Small intestine (tissue), 7 donors: ENCODE data around the gene LRG1. TPM values are rescaled to one million over a fixed set of nuclear protein-coding genes. Genes with fewer than 3 reads are reported as not detected.

Experiments used
- DNase-seq, 2 donors: peaks; one replicate each; pipeline versions ENCODE4 v3.0.0 to v3.0.0-alpha.2; 2013
- FAIRE-seq: peaks from 2 replicates; lab custom pipeline; 2012; peaks lifted over from hg19 to GRCh38; lab: Jason Lieb, UNC
- H3K27ac ChIP-seq, 3 donors: one replicate each; pipeline ENCODE4 v1.5.1; 2013; ENCODE audit warnings: low read length in 2 of 3, mild to moderate bottlenecking in 2 of 3, control low read depth in 1 of 3, inconsistent platforms in 1 of 3, low read depth in 1 of 3, moderate library complexity in 1 of 3
- H3K27me3 ChIP-seq, 3 donors: one replicate each; pipeline ENCODE4 v1.6.1; 2013; ENCODE audit warnings: low read length in 3 of 3, inconsistent platforms in 1 of 3; ENCODE audit not compliant: control insufficient read depth in 3 of 3, insufficient read depth in 3 of 3
- H3K36me3 ChIP-seq, 3 donors: one replicate each; pipeline ENCODE4 v1.6.1; 2013; ENCODE audit warnings: low read length in 3 of 3, inconsistent platforms in 1 of 3, low read depth in 1 of 3, mild to moderate bottlenecking in 1 of 3, moderate library complexity in 1 of 3; ENCODE audit not compliant: control insufficient read depth in 3 of 3, insufficient read depth in 2 of 3
- H3K4me1 ChIP-seq, 3 donors: one replicate each; pipeline ENCODE4 v1.6.1; 2013; ENCODE audit warnings: low read length in 2 of 3, inconsistent platforms in 1 of 3, low read depth in 1 of 3, mild to moderate bottlenecking in 1 of 3, moderate library complexity in 1 of 3; ENCODE audit not compliant: control insufficient read depth in 3 of 3, insufficient read depth in 2 of 3
- H3K4me3 ChIP-seq, 3 donors: one replicate each; pipeline ENCODE4 v1.5.1; 2013; ENCODE audit warnings: low read length in 3 of 3, control low read depth in 1 of 3, inconsistent platforms in 1 of 3, low read depth in 1 of 3, mild to moderate bottlenecking in 1 of 3, moderate library complexity in 1 of 3
- H3K9me3 ChIP-seq, 2 donors: one replicate each; pipeline ENCODE4 v1.6.1; 2013; ENCODE audit warnings: low read depth in 1 of 2, low read length in 1 of 2; ENCODE audit not compliant: control insufficient read depth in 2 of 2, insufficient read depth in 1 of 2
- WGBS, 3 donors: extraction: QIAGEN DNeasy Blood & Tissue Kit; methylation state at CpG; one replicate each; pipeline ENCODE4 v1.1.7; 2013; 5-methylcytosine and 5-hydroxymethylcytosine counted together
- polyA plus RNA-seq, 4 donors: library from polyadenylated mRNA; stranded (reverse) in 3 of 4; unstranded in 1 of 4; fragments of 200-250 nt in 3 of 4; fragments of 120-200 nt in 1 of 4; gene quantifications; one replicate each; pipeline versions ENCODE4 v1.2.1 to v1.2.3, GENCODE V29; 2013
- donor health status: healthy with polysubstance abuse.
- donor health status: control.
- donor health status: control.
- donor health status: Bipolar disorder and iron deficiency.
- donor health status: healthy.

The LRG1 gene
- polyA plus RNA-seq, 4 donors: 0.67 to 9.8 (median 2.6) TPM

- H3K36me3 ChIP-seq: no peaks in the 10 kb centered on the region
- H3K4me1 ChIP-seq: no peaks in the 10 kb centered on the region
- H3K4me3 ChIP-seq: no peak overlapping the region
- no peaks in the 10 kb centered on the region for H3K9me3 ChIP-seq
- WGBS, 3 donors: 37 to 54% (median 37%) methylated on average over 11 of the region's 11 CpGs
- DNase-seq: no peak
- no peak overlapping the region for H3K27ac ChIP-seq
- no peak for FAIRE-seq
- H3K27me3 ChIP-seq: peaks cover 21 to 85% (median 23%) of the 10 kb centered on the region in 3 donors
Observed at GRCh38 chr19:4578552-4579248, 38.9 kb upstream of the LRG1 start.

- H3K4me3 ChIP-seq: no peak overlapping the region
- no peaks in the 10 kb centered on the region for H3K4me1 ChIP-seq
- peaks cover 16 to 76% (median 16%) of the 10 kb centered on the region in 3 donors for H3K27me3 ChIP-seq
- H3K36me3 ChIP-seq: no peaks in the 10 kb centered on the region
- 67 to 78% (median 77%) methylated on average over 4 to 5 of the region's 5 CpGs for WGBS, 3 donors
- DNase-seq (no peak), FAIRE-seq (no peak)
- no peaks in the 10 kb centered on the region for H3K9me3 ChIP-seq
- H3K27ac ChIP-seq: no peak overlapping the region
Observed at GRCh38 chr19:4577020-4577782, 37.4 kb upstream of the LRG1 start.

DNA sequence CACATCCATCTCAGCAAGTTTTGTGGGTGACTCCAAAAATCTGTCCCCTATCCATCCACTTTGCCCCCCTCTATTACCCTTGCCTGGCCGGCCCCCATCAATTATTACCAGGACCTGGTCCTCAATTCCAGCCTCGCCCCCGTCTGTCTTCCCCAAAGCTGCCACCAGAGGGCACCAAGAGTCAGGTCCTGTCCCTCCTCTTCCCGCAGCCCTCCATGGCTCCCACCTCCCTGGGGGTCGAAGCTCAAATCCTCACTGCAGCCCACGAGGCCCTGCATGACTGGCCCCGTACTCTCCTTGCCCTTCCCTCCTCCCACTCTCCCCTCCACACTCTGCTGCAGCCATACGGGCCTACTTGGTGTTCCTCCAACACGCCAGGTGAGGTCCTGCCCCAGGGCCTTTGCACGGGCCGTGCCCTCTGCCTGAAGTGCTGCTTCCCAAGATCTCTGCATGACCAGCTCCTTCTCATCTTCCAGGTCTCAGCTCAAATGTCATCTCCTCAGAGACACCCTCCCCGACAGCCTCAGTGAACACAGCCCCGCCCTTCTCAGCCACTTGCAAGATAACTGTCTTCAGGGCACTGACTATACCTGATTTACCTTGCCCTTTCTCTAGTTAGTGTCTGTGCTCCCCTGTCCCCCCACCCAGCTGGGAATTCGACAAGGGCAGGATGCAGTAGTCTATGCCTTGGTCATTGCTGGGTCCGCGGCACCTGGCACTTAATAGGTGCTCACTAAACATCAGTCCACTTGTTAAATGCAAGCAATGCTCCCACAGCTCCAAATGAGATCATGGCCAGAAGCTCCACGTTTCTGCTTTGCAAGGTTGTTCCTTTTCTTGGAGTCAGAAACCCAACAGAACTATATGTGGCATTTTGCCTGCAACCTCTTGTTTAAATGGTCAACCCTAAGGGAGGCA, 36.4 kb upstream of the LRG1 start:
- Histone ChIP-seq H3K4me1 (no peaks in the 10 kb centered on the region), H3K36me3 (no peaks in the 10 kb centered on the region), H3K4me3 (no peak overlapping the region), H3K27ac (peak overlapping the region in 1 of 3 donors; percentile 69), H3K9me3 (no peaks in the 10 kb centered on the region), H3K27me3 (peaks cover 7 to 70% (median 11%) of the 10 kb centered on the region in 3 donors)
- 46 to 55% (median 47%) methylated on average over 17 of the region's 17 CpGs for WGBS, 3 donors
- FAIRE-seq: no peak
- peak; percentile 36 to 44 for DNase-seq

DNA sequence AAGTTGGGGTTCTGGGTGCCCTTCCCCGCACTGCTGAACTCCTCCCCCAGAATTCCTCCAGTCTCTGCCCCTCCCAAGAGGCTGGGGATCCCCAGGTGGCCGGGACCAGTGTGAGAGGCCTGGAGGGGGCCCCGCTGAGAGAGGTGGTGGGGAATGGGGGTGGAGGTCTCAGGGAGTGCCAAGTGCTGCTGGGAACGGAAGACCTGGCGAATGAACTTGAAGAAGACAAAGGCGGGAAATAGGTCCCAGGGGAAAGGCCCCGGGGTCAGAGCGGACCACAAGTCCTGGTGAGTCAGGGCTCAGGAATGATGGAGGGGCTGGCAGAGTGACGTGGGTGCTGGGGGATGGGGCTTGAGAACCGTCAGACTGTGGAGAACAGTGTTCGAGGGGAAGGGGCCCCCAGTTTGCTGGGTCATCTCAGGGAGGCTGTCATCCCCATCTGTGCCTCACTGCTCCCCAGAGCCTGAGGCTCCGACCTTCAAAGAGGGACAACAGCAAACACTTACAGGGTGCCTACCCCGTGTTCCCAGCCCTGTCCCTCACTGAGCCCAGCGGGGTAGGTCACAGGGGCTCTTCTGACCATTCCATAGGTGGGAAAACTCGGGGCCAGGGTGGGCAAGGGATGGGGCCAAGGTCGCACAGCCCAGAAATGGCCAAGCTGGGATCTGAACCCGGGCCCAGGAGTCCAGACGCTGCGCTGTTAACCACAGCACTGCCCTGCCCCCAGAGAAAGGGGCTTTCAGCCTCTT, 35.6 kb upstream of the LRG1 start:
- no peaks in the 10 kb centered on the region for H3K4me1 ChIP-seq
- H3K27ac ChIP-seq: peak overlapping the region in 1 of 3 donors; percentile 69
- no peaks in the 10 kb centered on the region for H3K36me3 ChIP-seq
- H3K9me3 ChIP-seq: no peaks in the 10 kb centered on the region
- H3K4me3 ChIP-seq: no peak overlapping the region
- DNase-seq (no peak), FAIRE-seq (no peak)
- WGBS, 3 donors: 20 to 26% (median 24%) methylated on average over 19 of the region's 19 CpGs
- H3K27me3 ChIP-seq: peaks cover 7 to 64% (median 11%) of the 10 kb centered on the region in 3 donors

GRCh38 chr19:4573682-4574081, 33.8 kb upstream of the LRG1 start:
- no peak overlapping the region for H3K27ac ChIP-seq
- DNase-seq (no peak), FAIRE-seq (no peak)
- WGBS, 3 donors: 70 to 80% (median 70%) methylated on average over 6 of the region's 6 CpGs
- H3K36me3 ChIP-seq: no peaks in the 10 kb centered on the region
- H3K27me3 ChIP-seq: peaks cover 0 to 46% (median 3%) of the 10 kb centered on the region in 3 donors
- no peaks in the 10 kb centered on the region for H3K9me3 ChIP-seq
- no peak overlapping the region for H3K4me3 ChIP-seq
- no peaks in the 10 kb centered on the region for H3K4me1 ChIP-seq

DNA sequence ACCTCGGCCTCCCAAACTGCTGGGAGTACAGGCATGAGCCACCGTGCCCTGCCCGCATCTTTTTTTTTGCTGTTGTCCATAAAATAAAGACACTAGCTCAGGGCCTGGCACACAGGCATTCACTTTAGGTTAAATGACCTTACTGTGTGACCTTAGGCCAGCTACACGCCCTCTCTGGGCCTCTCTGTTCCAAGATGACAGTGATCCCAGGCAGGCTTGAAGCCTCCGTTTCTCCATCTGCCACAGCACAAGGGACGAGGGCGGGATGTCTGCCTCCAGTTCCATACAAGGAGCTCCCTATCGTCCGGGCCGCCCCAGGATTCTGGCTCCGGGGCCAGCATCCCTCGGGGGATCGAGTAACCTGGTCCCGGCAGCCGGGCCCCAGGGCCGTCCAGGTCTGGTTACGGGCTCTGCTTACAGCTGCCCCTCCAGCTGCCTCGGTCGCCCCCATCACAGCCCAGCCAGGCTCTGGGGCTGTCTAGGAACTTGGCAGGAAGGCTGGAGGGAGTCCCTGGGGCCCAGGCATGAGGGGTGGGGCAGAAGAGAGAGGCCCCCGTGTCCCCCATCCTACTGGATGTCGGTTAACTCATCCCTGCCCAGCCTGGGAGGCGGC, 31.6 kb upstream of the LRG1 start:
- Histone ChIP-seq H3K4me3 (no peak overlapping the region), H3K27me3 (peaks cover 0 to 28% (median 3%) of the 10 kb centered on the region in 3 donors), H3K9me3 (no peaks in the 10 kb centered on the region), H3K4me1 (no peaks in the 10 kb centered on the region), H3K36me3 (no peaks in the 10 kb centered on the region), H3K27ac (no peak overlapping the region)
- no peak for DNase-seq
- FAIRE-seq: no peak
- 55 to 59% (median 55%) methylated on average over 22 of the region's 22 CpGs for WGBS, 3 donors

- FAIRE-seq: no peak
- Histone ChIP-seq H3K4me3 (no peak overlapping the region), H3K36me3 (no peaks in the 10 kb centered on the region), H3K27me3 (peaks cover 0 to 23% (median 3%) of the 10 kb centered on the region in 3 donors), H3K4me1 (no peaks in the 10 kb centered on the region), H3K9me3 (no peaks in the 10 kb centered on the region), H3K27ac (no peak overlapping the region)
- whole genome bisulfite sequencing, 3 donors: 72 to 81% (median 73%) methylated on average over 5 of the region's 5 CpGs
- DNase-seq: no peak
Observed at GRCh38 chr19:4570916-4571304, 31.1 kb upstream of the LRG1 start.
